H9 (cell line): ENCODE measurements around the gene ATAD3B. TPM values are rescaled to one million over a fixed set of nuclear protein-coding genes. Genes with fewer than 3 reads are reported as not detected.

Experiments
- DNase-seq: peaks from one replicate; pipeline ENCODE4 v3.0.0-alpha.2; 2017
- H2AFZ ChIP-seq: one replicate; pipeline ENCODE4 v1.6.1; 2013; ENCODE audit warnings: mild to moderate bottlenecking, low read length, control low read depth, moderate library complexity
- H2AK5ac ChIP-seq: 2 replicates; pipeline ENCODE4 v1.6.1; 2013; ENCODE audit warnings: low read length, control low read depth, mixed read lengths; ENCODE audit not compliant: insufficient read length
- H2BK120ac ChIP-seq: one replicate; pipeline ENCODE4 v1.6.1; 2013; ENCODE audit warnings: low read depth, mild to moderate bottlenecking, low read length, control low read depth, inconsistent platforms; ENCODE audit not compliant: poor library complexity, severe bottlenecking
- H2BK12ac ChIP-seq: 2 replicates; pipeline ENCODE4 v1.6.1; 2013; ENCODE audit warnings: low read length, control low read depth, mixed read lengths, low read depth; ENCODE audit not compliant: insufficient read length
- H2BK15ac ChIP-seq: 2 replicates; pipeline ENCODE4 v1.6.1; 2013; ENCODE audit warnings: low read depth, low read length, control low read depth
- H2BK20ac ChIP-seq: one replicate; pipeline ENCODE4 v1.6.1; 2013; ENCODE audit warnings: low read depth, mild to moderate bottlenecking, low read length, control low read depth, inconsistent platforms; ENCODE audit not compliant: poor library complexity, severe bottlenecking
- H2BK5ac ChIP-seq: 2 replicates; pipeline ENCODE4 v1.6.1; 2013; ENCODE audit warnings: low read length, control low read depth, mixed read lengths; ENCODE audit not compliant: insufficient read length
- H3K14ac ChIP-seq: 2 replicates; pipeline ENCODE4 v1.6.1; 2013; ENCODE audit warnings: low read length, control low read depth; ENCODE audit not compliant: insufficient read depth
- H3K18ac ChIP-seq: 2 replicates; pipeline ENCODE4 v1.6.1; 2013; ENCODE audit warnings: low read depth, mild to moderate bottlenecking, mixed read lengths, low read length, control low read depth; ENCODE audit not compliant: insufficient read length
- H3K23ac ChIP-seq: 2 replicates; pipeline ENCODE4 v1.6.1; 2013; ENCODE audit warnings: low read length, control low read depth, mixed read lengths, low read depth; ENCODE audit not compliant: insufficient read length
- H3K23me2 ChIP-seq: 2 replicates; pipeline ENCODE4 v1.6.1; 2013; ENCODE audit warnings: low read depth, mild to moderate bottlenecking, mixed read lengths, low read length, control low read depth; ENCODE audit not compliant: insufficient read length, poor library complexity, severe bottlenecking
- H3K27ac ChIP-seq: 2 replicates; pipeline ENCODE4 v1.5.1; 2013; ENCODE audit warnings: low read length, control low read depth, mixed read lengths, low read depth; ENCODE audit not compliant: insufficient read length
- H3K27me3 ChIP-seq: 2 replicates; pipeline ENCODE4 v1.6.1; 2013; ENCODE audit warnings: low read length, control low read depth, inconsistent platforms; ENCODE audit not compliant: insufficient read depth
- H3K4ac ChIP-seq: 2 replicates; pipeline ENCODE4 v1.6.1; 2013; ENCODE audit warnings: low read depth, mild to moderate bottlenecking, control low read depth, inconsistent platforms, low read length, moderate library complexity
- H3K4me1 ChIP-seq: 2 replicates; pipeline ENCODE4 v1.6.1; 2013; ENCODE audit warnings: low read length, control low read depth, inconsistent platforms; ENCODE audit not compliant: insufficient read depth
- H3K4me2 ChIP-seq: 2 replicates; pipeline ENCODE4 v1.6.1; 2013; ENCODE audit warnings: low read length, control low read depth, mixed read lengths; ENCODE audit not compliant: insufficient read length, insufficient read depth
- H3K56ac ChIP-seq: 2 replicates; pipeline ENCODE4 v1.6.1; 2013; ENCODE audit warnings: low read depth, mild to moderate bottlenecking, mixed read lengths, low read length, control low read depth; ENCODE audit not compliant: insufficient read length
- H3K79me1 ChIP-seq: 2 replicates; pipeline ENCODE4 v1.6.1; 2013; ENCODE audit warnings: low read depth, mild to moderate bottlenecking, moderate library complexity, low read length, control low read depth, inconsistent platforms; ENCODE audit not compliant: insufficient read depth, poor library complexity, severe bottlenecking
- H3K79me2 ChIP-seq: 2 replicates; pipeline ENCODE4 v1.6.1; 2013; ENCODE audit warnings: low read length, control low read depth, inconsistent platforms; ENCODE audit not compliant: insufficient read depth
- H3K9ac ChIP-seq: 2 replicates; pipeline ENCODE4 v1.6.1; 2013; ENCODE audit warnings: low read length, control low read depth, mixed read lengths; ENCODE audit not compliant: insufficient read length; ENCODE audit errors: extremely low read depth
- H3K9me3 ChIP-seq: one replicate; pipeline ENCODE4 v1.6.1; 2013; ENCODE audit warnings: low read depth, low read length, inconsistent platforms; ENCODE audit not compliant: control insufficient read depth
- H3T11ph ChIP-seq: one replicate; pipeline ENCODE4 v1.6.1; 2013; ENCODE audit warnings: mild to moderate bottlenecking, low read length, control low read depth, inconsistent platforms
- H4K20me1 ChIP-seq: one replicate; pipeline ENCODE4 v1.6.1; 2013; ENCODE audit not compliant: control insufficient read depth, insufficient read length, insufficient read depth
- H4K5ac ChIP-seq: 2 replicates; pipeline ENCODE4 v1.6.1; 2013; ENCODE audit warnings: low read depth, mild to moderate bottlenecking, mixed read lengths, low read length, control low read depth; ENCODE audit not compliant: insufficient read length
- H4K8ac ChIP-seq: replicated peaks from 2 replicates; pipeline ENCODE4 v1.6.1; 2013; ENCODE audit warnings: low read length, control low read depth, mixed read lengths, low read depth; ENCODE audit not compliant: insufficient read length
- H4K91ac ChIP-seq: 2 replicates; pipeline ENCODE4 v1.6.1; 2013; ENCODE audit warnings: low read depth, mild to moderate bottlenecking, moderate library complexity, mixed read lengths, low read length, control low read depth; ENCODE audit not compliant: insufficient read length
- H3K27ac Mint-ChIP-seq, 3 experiments: 2 replicates in 2 of 3; 3 replicates in 1 of 3; pipeline ENCODE4 v1.8.0; 2020 to 2021; ENCODE audit warnings: mixed read lengths in 3 of 3, mild to moderate bottlenecking in 1 of 3, moderate library complexity in 1 of 3
- H3K27me3 Mint-ChIP-seq: 2 replicates; pipeline ENCODE4 v1.8.0; 2021; ENCODE audit warnings: low read depth, mild to moderate bottlenecking, moderate library complexity, mixed read lengths
- H3K36me3 Mint-ChIP-seq, 3 experiments: 2 replicates in 2 of 3; 3 replicates in 1 of 3; pipeline ENCODE4 v1.8.0; 2020 to 2021; ENCODE audit warnings: low read depth in 3 of 3, mixed read lengths in 3 of 3; ENCODE audit not compliant: insufficient read depth in 1 of 3
- H3K4me1 Mint-ChIP-seq, 2 experiments: 2 replicates each; pipeline ENCODE4 v1.8.0; 2020; ENCODE audit warnings: mixed read lengths in 2 of 2
- H3K4me3 Mint-ChIP-seq, 2 experiments: 2 replicates in 1 of 2; 3 replicates in 1 of 2; pipeline ENCODE4 v1.8.0; 2020 to 2021; ENCODE audit warnings: mild to moderate bottlenecking in 2 of 2, mixed read lengths in 2 of 2, moderate library complexity in 1 of 2
- H3K9me3 Mint-ChIP-seq, 2 experiments: 2 replicates in 1 of 2; 3 replicates in 1 of 2; pipeline ENCODE4 v1.8.0; 2020; ENCODE audit warnings: mild to moderate bottlenecking in 2 of 2, mixed read lengths in 2 of 2, moderate library complexity in 1 of 2
- WGBS: extraction: QIAGEN DNeasy Blood & Tissue Kit; methylation state at CpG from one replicate; pipeline ENCODE4 v1.1.7; 2013; ENCODE audit warnings: missing lambda C conversion rate, low lambda C conversion rate, mixed read lengths; ENCODE audit not compliant: insufficient read length; ENCODE audit errors: extremely low coverage; 5-methylcytosine and 5-hydroxymethylcytosine counted together
- total RNA-seq: library from RNA; stranded (reverse); gene quantifications from 2 replicates; pipeline ENCODE4 v1.2.1, GENCODE V29; 2021
- TF ChIP-seq, protein P1 (sequence below): fragments of 200-600 bp; sonication (generic); conservative IDR thresholded peaks from 3 replicates; pipeline ENCODE4 v1.8.0; 2021; ENCODE audit warnings: antibody characterized with exemption, mild to moderate bottlenecking

Gene ATAD3B
- total RNA-seq, 1 experiment from 2014 or later = 78.6 TPM

DNA sequence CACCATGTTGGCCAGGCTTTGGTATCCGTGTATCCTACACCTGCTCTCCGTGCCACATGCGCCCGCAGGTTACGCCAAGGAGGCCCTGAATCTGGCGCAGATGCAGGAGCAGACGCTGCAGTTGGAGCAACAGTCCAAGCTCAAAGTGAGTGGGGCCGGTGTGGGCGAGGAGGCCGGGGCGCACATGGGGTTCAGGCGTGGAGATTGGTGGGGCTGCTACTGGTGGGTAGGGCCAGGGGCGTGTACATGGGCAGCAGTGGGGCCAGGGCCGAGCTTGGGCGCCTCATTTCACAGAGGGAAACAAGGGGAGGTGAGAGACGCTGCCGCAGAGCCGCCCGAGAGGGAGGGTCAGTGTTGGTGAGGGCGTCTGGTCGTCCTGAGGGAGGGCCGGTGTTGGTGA lies 5.6 kb downstream of the ATAD3B start:
- Histone ChIP-seq H2AFZ (no peak overlapping the region), H3K18ac (no peak overlapping the region), H4K91ac (no peak overlapping the region), H2BK20ac (no peak overlapping the region), H3K79me2 (peaks cover 8% of the 10 kb centered on the region; the same call in 1 of the 2 replicates), H3K23me2 (peaks cover 4% of the 10 kb centered on the region), H2BK120ac (no peak overlapping the region), H3K4ac (no peak overlapping the region), H4K20me1 (no peaks in the 10 kb centered on the region), H3K27ac (no peak overlapping the region), H3K56ac (no peak overlapping the region), H3K9me3 (no peaks in the 10 kb centered on the region), H3K23ac (no peak overlapping the region), H3T11ph (no peak overlapping the region), H4K5ac (no peak overlapping the region), H3K4me2 (no peak overlapping the region), H2BK5ac (no peak overlapping the region), H3K9ac (no peak overlapping the region), H2AK5ac (no peak overlapping the region), H3K14ac (no peak overlapping the region), H2BK15ac (no peak overlapping the region), H3K79me1 (peaks cover 11% of the 10 kb centered on the region), H2BK12ac (no peak overlapping the region), H4K8ac (no peak overlapping the region), H3K27me3 (no peaks in the 10 kb centered on the region), H3K4me1 (no peaks in the 10 kb centered on the region)
- Mint-ChIP-seq H3K27ac (no peak overlapping the region; a peak in 1 of 7 replicates), H3K4me1 (no peaks in the 10 kb centered on the region), H3K4me3 (no peak overlapping the region), H3K36me3 (peaks cover 22 to 44% (median 42%) of the 10 kb centered on the region in 3 experiments), H3K9me3 (no peaks in the 10 kb centered on the region), H3K27me3 (no peaks in the 10 kb centered on the region)
- no CpG with 5 or more reads among the region's 22 CpGs for WGBS
- DNase-seq = no peak
- TF ChIP-seq, protein P1, sequence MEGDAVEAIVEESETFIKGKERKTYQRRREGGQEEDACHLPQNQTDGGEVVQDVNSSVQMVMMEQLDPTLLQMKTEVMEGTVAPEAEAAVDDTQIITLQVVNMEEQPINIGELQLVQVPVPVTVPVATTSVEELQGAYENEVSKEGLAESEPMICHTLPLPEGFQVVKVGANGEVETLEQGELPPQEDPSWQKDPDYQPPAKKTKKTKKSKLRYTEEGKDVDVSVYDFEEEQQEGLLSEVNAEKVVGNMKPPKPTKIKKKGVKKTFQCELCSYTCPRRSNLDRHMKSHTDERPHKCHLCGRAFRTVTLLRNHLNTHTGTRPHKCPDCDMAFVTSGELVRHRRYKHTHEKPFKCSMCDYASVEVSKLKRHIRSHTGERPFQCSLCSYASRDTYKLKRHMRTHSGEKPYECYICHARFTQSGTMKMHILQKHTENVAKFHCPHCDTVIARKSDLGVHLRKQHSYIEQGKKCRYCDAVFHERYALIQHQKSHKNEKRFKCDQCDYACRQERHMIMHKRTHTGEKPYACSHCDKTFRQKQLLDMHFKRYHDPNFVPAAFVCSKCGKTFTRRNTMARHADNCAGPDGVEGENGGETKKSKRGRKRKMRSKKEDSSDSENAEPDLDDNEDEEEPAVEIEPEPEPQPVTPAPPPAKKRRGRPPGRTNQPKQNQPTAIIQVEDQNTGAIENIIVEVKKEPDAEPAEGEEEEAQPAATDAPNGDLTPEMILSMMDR = no peak
